Measurements from ENCODE around the gene MLXIP.

- no peak for TF ChIP-seq CTCF (IDR thresholded peaks at IDR 0.05)
- no peak for TF ChIP-seq POLR2AphosphoS5 (IDR thresholded peaks at IDR 0.05)
- TF ChIP-seq POLR2A (IDR thresholded peaks at IDR 0.05; ENCODE audit: low read depth) = no peak
- TF ChIP-seq EP300 (IDR thresholded peaks at IDR 0.05) = no peak
Measured at GRCh38 chr12:122054842-122055520, 23.6 kb upstream of the MLXIP start.
